ENCODE results near the gene L3MBTL4. TPM values are rescaled to one million over a fixed set of nuclear protein-coding genes. Genes with fewer than 3 reads are reported as not detected.
A peak's percentile ranks its signal among the peaks of the same experiment; 100 is the strongest.
"Not testable (repeated sequence)": the region's sequence is repeated elsewhere in the genome, so short reads cannot be mapped to it uniquely, and the experiment has no call there.

The L3MBTL4 gene
- total RNA-seq, 1 experiment from 2014 or later = 0.59 TPM

GRCh38 chr18:6396276-6396675 is 18.4 kb downstream of the L3MBTL4 start:
- no peaks in the 10 kb centered on the region for H3K27me3 ChIP-seq (ENCODE audit: control insufficient read depth, insufficient read depth, low read length)
- no peak overlapping the region for H3K4me3 ChIP-seq (ENCODE audit: insufficient read depth, low read depth, low read length)
- no peaks in the 10 kb centered on the region for H3K36me3 ChIP-seq (replicated peaks; ENCODE audit: control insufficient read depth, insufficient read depth, low read length)
- no peak for DNase-seq

- H3K27me3 ChIP-seq (ENCODE audit: control insufficient read depth, insufficient read depth, low read length) = no peaks in the 10 kb centered on the region
- no peak overlapping the region for H3K4me3 ChIP-seq (ENCODE audit: insufficient read depth, low read depth, low read length)
- no peak for DNase-seq
- no peaks in the 10 kb centered on the region for H3K36me3 ChIP-seq (replicated peaks; ENCODE audit: control insufficient read depth, insufficient read depth, low read length)
Measured at GRCh38 chr18:6389005-6389404, 25.7 kb downstream of the L3MBTL4 start.

GRCh38 chr18:6382963-6383362 is 31.7 kb downstream of the L3MBTL4 start:
- H3K27me3 ChIP-seq (ENCODE audit: control insufficient read depth, insufficient read depth, low read length) = no peaks in the 10 kb centered on the region
- no peak for DNase-seq
- H3K36me3 ChIP-seq (replicated peaks; ENCODE audit: control insufficient read depth, insufficient read depth, low read length) = no peaks in the 10 kb centered on the region
- H3K4me3 ChIP-seq (ENCODE audit: insufficient read depth, low read depth, low read length) = no peak overlapping the region

GRCh38 chr18:6377473-6377872 is 37.2 kb downstream of the L3MBTL4 start:
- H3K36me3 ChIP-seq (replicated peaks; ENCODE audit: control insufficient read depth, insufficient read depth, low read length) = not testable (repeated sequence)

GRCh38 chr18:6376433-6377229 is 38.1 kb downstream of the L3MBTL4 start:
- H3K36me3 ChIP-seq (replicated peaks; ENCODE audit: control insufficient read depth, insufficient read depth, low read length) = no peaks in the 10 kb centered on the region
- no peak overlapping the region for H3K4me3 ChIP-seq (ENCODE audit: insufficient read depth, low read depth, low read length)
- H3K27me3 ChIP-seq (ENCODE audit: control insufficient read depth, insufficient read depth, low read length) = no peaks in the 10 kb centered on the region
- DNase-seq = no peak

More at GRCh38 chr18:6377473-6377872, 37.2 kb downstream of the L3MBTL4 start:
- DNase-seq; H3K27me3 ChIP-seq (ENCODE audit: control insufficient read depth, insufficient read depth, low read length); H3K4me3 ChIP-seq (ENCODE audit: insufficient read depth, low read depth, low read length): not testable (repeated sequence)

- Histone ChIP-seq H3K27me3 (ENCODE audit: control insufficient read depth, insufficient read depth, low read length) (no peaks in the 10 kb centered on the region), H3K36me3 (replicated peaks; ENCODE audit: control insufficient read depth, insufficient read depth, low read length) (no peaks in the 10 kb centered on the region), H3K4me3 (ENCODE audit: insufficient read depth, low read depth, low read length) (no peak overlapping the region)
- no peak for DNase-seq
Measured at GRCh38 chr18:6374935-6375529, 39.7 kb downstream of the L3MBTL4 start.

- Histone ChIP-seq H3K27me3 (ENCODE audit: control insufficient read depth, insufficient read depth, low read length) (no peaks in the 10 kb centered on the region), H3K36me3 (replicated peaks; ENCODE audit: control insufficient read depth, insufficient read depth, low read length) (no peaks in the 10 kb centered on the region), H3K4me3 (ENCODE audit: insufficient read depth, low read depth, low read length) (no peak overlapping the region)
- no peak for DNase-seq
Measured at GRCh38 chr18:6374340-6374739, 40.4 kb downstream of the L3MBTL4 start.

GRCh38 chr18:6373187-6373586 is 41.5 kb downstream of the L3MBTL4 start:
- no peaks in the 10 kb centered on the region for H3K27me3 ChIP-seq (ENCODE audit: control insufficient read depth, insufficient read depth, low read length)
- no peak overlapping the region for H3K4me3 ChIP-seq (ENCODE audit: insufficient read depth, low read depth, low read length)
- H3K36me3 ChIP-seq (replicated peaks; ENCODE audit: control insufficient read depth, insufficient read depth, low read length) = no peaks in the 10 kb centered on the region
- DNase-seq = no peak

GRCh38 chr18:6370886-6371635 is 43.6 kb downstream of the L3MBTL4 start:
- Histone ChIP-seq H3K27me3 (ENCODE audit: control insufficient read depth, insufficient read depth, low read length) (no peaks in the 10 kb centered on the region), H3K4me3 (ENCODE audit: insufficient read depth, low read depth, low read length) (no peak overlapping the region), H3K36me3 (replicated peaks; ENCODE audit: control insufficient read depth, insufficient read depth, low read length) (no peaks in the 10 kb centered on the region)
- DNase-seq = no peak

GRCh38 chr18:6370410-6370809 is 44.3 kb downstream of the L3MBTL4 start:
- Histone ChIP-seq H3K36me3 (replicated peaks; ENCODE audit: control insufficient read depth, insufficient read depth, low read length) (no peaks in the 10 kb centered on the region), H3K4me3 (ENCODE audit: insufficient read depth, low read depth, low read length) (no peak overlapping the region), H3K27me3 (ENCODE audit: control insufficient read depth, insufficient read depth, low read length) (no peaks in the 10 kb centered on the region)
- DNase-seq = no peak

GRCh38 chr18:6368017-6368416 is 46.7 kb downstream of the L3MBTL4 start:
- Histone ChIP-seq H3K27me3 (ENCODE audit: control insufficient read depth, insufficient read depth, low read length) (no peaks in the 10 kb centered on the region), H3K36me3 (replicated peaks; ENCODE audit: control insufficient read depth, insufficient read depth, low read length) (no peaks in the 10 kb centered on the region), H3K4me3 (ENCODE audit: insufficient read depth, low read depth, low read length) (no peak overlapping the region)
- DNase-seq = no peak

GRCh38 chr18:6367208-6367607 is 47.5 kb downstream of the L3MBTL4 start:
- Histone ChIP-seq H3K27me3 (ENCODE audit: control insufficient read depth, insufficient read depth, low read length) (no peaks in the 10 kb centered on the region), H3K4me3 (ENCODE audit: insufficient read depth, low read depth, low read length) (no peak overlapping the region), H3K36me3 (replicated peaks; ENCODE audit: control insufficient read depth, insufficient read depth, low read length) (no peaks in the 10 kb centered on the region)
- DNase-seq = no peak

- no peaks in the 10 kb centered on the region for H3K36me3 ChIP-seq (replicated peaks; ENCODE audit: control insufficient read depth, insufficient read depth, low read length)
- no peaks in the 10 kb centered on the region for H3K27me3 ChIP-seq (ENCODE audit: control insufficient read depth, insufficient read depth, low read length)
- H3K4me3 ChIP-seq (ENCODE audit: insufficient read depth, low read depth, low read length) = no peak overlapping the region
- peak; percentile 49 for DNase-seq
Measured at GRCh38 chr18:6366776-6367175, 47.9 kb downstream of the L3MBTL4 start.

- no peak overlapping the region for H3K4me3 ChIP-seq (ENCODE audit: insufficient read depth, low read depth, low read length)
- no peaks in the 10 kb centered on the region for H3K27me3 ChIP-seq (ENCODE audit: control insufficient read depth, insufficient read depth, low read length)
- no peaks in the 10 kb centered on the region for H3K36me3 ChIP-seq (replicated peaks; ENCODE audit: control insufficient read depth, insufficient read depth, low read length)
- no peak for DNase-seq
Measured at GRCh38 chr18:6365385-6365784, 49.3 kb downstream of the L3MBTL4 start.

- Histone ChIP-seq H3K4me3 (ENCODE audit: insufficient read depth, low read depth, low read length) (no peak overlapping the region), H3K27me3 (ENCODE audit: control insufficient read depth, insufficient read depth, low read length) (no peaks in the 10 kb centered on the region), H3K36me3 (replicated peaks; ENCODE audit: control insufficient read depth, insufficient read depth, low read length) (no peaks in the 10 kb centered on the region)
- DNase-seq = no peak
Measured at GRCh38 chr18:6363216-6363615, 51.5 kb downstream of the L3MBTL4 start.
